Panc1 (cell line): ENCODE measurements around the gene TBC1D22A. TPM values are rescaled to one million over a fixed set of nuclear protein-coding genes. Genes with fewer than 3 reads are reported as not detected.

Source experiments
- ATAC-seq: fragments of 200-7000 bp; cut with Tn5 transposase; 2 replicates; pipeline ENCODE4 v1.9.1; 2020; ENCODE audit warnings: mild to moderate bottlenecking, moderate library complexity
- BruUV-seq: library from RNA; stranded (reverse); fragments of 400-500 nt; replicated peaks from 2 replicates; lab custom pipeline; 2021; lab: Mats Ljungman, UMichigan
- CTCF ChIA-PET: fragments of 300-600 bp; sonication (Branson Sonifier 250); formaldehyde crosslinking; loops from one replicate; lab custom pipeline; 2022; ENCODE audit warnings: antibody characterized with exemption; lab: Charles Lee
- POLR2A ChIA-PET: fragments of 300-600 bp; sonication (Branson Sonifier 250); formaldehyde crosslinking; loops from one replicate; lab custom pipeline; 2022; ENCODE audit warnings: antibody characterized with exemption; lab: Charles Lee
- DNase-seq: peaks from one replicate; pipeline ENCODE4 v3.0.0-alpha.2; 2010; ENCODE audit warnings: low read depth, low spot score
- H3K27ac ChIP-seq: 2 replicates; pipeline ENCODE4 v1.5.1; 2011; ENCODE audit warnings: mild to moderate bottlenecking, low read length, inconsistent platforms
- H3K27me3 ChIP-seq: fragments of 200-500 bp; sonication (Bioruptor generic); 2 replicates; pipeline ENCODE4 v1.6.0; 2014; ENCODE audit warnings: low read length, inconsistent platforms; ENCODE audit not compliant: control insufficient read depth, insufficient read depth
- H3K36me3 ChIP-seq: fragments of 200-500 bp; sonication (Bioruptor generic); 2 replicates; pipeline ENCODE4 v1.5.1; 2014; ENCODE audit warnings: inconsistent platforms, mild to moderate bottlenecking, low read length, moderate library complexity; ENCODE audit not compliant: control insufficient read depth, insufficient read depth
- H3K4me1 ChIP-seq: 2 replicates; pipeline ENCODE4 v1.5.1; 2011; ENCODE audit warnings: inconsistent platforms, mild to moderate bottlenecking, low read length, moderate library complexity; ENCODE audit not compliant: control insufficient read depth, insufficient read depth
- H3K4me3 ChIP-seq, 2 experiments: 2 replicates each; pipeline ENCODE4 v1.5.1; 2011 to 2012; ENCODE audit warnings: low read depth in 2 of 2, low read length in 2 of 2, mild to moderate bottlenecking in 2 of 2, inconsistent platforms in 1 of 2, moderate library complexity in 1 of 2
- H3K9me3 ChIP-seq: fragments of 200-500 bp; sonication (Bioruptor generic); 2 replicates; pipeline ENCODE4 v1.5.1; 2014; ENCODE audit warnings: low read depth, mild to moderate bottlenecking, inconsistent platforms, low read length, moderate library complexity; ENCODE audit not compliant: control insufficient read depth, insufficient read depth
- POLR2AphosphoS5 ChIP-seq: IDR thresholded peaks from 2 replicates; pipeline ENCODE4 v1.6.1; 2012; ENCODE audit warnings: mild to moderate bottlenecking, low read depth, low read length, moderate library complexity
- SIN3A ChIP-seq: IDR thresholded peaks from 2 replicates; pipeline ENCODE4 v1.6.1; 2012; ENCODE audit warnings: low read depth, mild to moderate bottlenecking, low read length, moderate library complexity, borderline replicate concordance; ENCODE audit not compliant: insufficient read depth
- TCF7L2 ChIP-seq: IDR thresholded peaks from 2 replicates; pipeline ENCODE4 v1.6.1; 2011; ENCODE audit warnings: mild to moderate bottlenecking, low read depth, low read length, inconsistent platforms
- in situ Hi-C: cut with HindIII; loops from 2 replicates; pipeline ENCODE4 v1.10.0; 2016; ENCODE audit warnings: low sequenced_read_pairs, low pct_unique_long_range_greater_than_20kb
- intact Hi-C: fragments of 100-400 bp; cut with micrococcal nuclease; formaldehyde crosslinking; loops from one replicate; pipeline ENCODE4 v1.10.0; 2022; ENCODE audit not compliant: unreplicated experiment
- total RNA-seq: library from RNA; stranded (reverse); gene quantifications from one replicate; pipeline ENCODE4 v1.2.1, GENCODE V29; 2021; ENCODE audit not compliant: unreplicated experiment
- TF ChIP-seq, protein P1 (sequence below), 2 experiments: IDR thresholded peaks; 2 replicates each; pipeline ENCODE4 v1.6.1; 2011 to 2012; ENCODE audit warnings: low read depth in 2 of 2, control low read depth in 1 of 2, low read length in 1 of 2, mild to moderate bottlenecking in 1 of 2, moderate library complexity in 1 of 2; ENCODE audit not compliant: insufficient read depth in 1 of 2
- TF ChIP-seq, protein P2 (sequence below): fragments of 450-650 bp; IDR thresholded peaks from 2 replicates; pipeline ENCODE4 v1.5.1; 2017; ENCODE audit warnings: mild to moderate bottlenecking

The TBC1D22A gene
- total RNA-seq, 1 experiment from 2014 or later: 28.7 TPM

DNA sequence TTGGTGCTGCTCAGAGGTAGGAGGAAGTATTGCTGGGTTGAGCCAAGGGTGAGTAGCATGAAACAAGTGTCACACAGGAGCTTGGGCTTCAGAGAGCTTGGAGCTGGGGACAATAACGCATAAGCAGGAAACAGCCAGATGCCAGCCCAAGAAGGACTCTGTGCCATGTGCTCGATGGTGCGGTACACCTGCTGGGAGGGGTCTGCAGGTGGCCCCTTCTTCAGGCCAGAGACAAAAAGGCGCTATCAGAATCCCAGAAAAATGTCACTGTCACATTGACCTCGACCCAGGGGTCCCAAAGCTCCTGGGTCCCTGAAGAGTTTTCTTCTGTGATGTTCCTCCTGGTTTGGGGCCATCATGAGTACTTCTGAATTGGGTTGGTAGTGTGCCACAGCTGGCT, 244.4 kb downstream of the TBC1D22A start:
- no peak for DNase-seq
- TF ChIP-seq, protein P1, sequence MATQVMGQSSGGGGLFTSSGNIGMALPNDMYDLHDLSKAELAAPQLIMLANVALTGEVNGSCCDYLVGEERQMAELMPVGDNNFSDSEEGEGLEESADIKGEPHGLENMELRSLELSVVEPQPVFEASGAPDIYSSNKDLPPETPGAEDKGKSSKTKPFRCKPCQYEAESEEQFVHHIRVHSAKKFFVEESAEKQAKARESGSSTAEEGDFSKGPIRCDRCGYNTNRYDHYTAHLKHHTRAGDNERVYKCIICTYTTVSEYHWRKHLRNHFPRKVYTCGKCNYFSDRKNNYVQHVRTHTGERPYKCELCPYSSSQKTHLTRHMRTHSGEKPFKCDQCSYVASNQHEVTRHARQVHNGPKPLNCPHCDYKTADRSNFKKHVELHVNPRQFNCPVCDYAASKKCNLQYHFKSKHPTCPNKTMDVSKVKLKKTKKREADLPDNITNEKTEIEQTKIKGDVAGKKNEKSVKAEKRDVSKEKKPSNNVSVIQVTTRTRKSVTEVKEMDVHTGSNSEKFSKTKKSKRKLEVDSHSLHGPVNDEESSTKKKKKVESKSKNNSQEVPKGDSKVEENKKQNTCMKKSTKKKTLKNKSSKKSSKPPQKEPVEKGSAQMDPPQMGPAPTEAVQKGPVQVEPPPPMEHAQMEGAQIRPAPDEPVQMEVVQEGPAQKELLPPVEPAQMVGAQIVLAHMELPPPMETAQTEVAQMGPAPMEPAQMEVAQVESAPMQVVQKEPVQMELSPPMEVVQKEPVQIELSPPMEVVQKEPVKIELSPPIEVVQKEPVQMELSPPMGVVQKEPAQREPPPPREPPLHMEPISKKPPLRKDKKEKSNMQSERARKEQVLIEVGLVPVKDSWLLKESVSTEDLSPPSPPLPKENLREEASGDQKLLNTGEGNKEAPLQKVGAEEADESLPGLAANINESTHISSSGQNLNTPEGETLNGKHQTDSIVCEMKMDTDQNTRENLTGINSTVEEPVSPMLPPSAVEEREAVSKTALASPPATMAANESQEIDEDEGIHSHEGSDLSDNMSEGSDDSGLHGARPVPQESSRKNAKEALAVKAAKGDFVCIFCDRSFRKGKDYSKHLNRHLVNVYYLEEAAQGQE (IDR thresholded peaks at IDR 0.05; ENCODE audit: insufficient read depth in 1 of 2, low read depth in 2 of 2, low read length in 1 of 2): no peak
- no peak for TF ChIP-seq POLR2AphosphoS5
- TF ChIP-seq, protein P2, sequence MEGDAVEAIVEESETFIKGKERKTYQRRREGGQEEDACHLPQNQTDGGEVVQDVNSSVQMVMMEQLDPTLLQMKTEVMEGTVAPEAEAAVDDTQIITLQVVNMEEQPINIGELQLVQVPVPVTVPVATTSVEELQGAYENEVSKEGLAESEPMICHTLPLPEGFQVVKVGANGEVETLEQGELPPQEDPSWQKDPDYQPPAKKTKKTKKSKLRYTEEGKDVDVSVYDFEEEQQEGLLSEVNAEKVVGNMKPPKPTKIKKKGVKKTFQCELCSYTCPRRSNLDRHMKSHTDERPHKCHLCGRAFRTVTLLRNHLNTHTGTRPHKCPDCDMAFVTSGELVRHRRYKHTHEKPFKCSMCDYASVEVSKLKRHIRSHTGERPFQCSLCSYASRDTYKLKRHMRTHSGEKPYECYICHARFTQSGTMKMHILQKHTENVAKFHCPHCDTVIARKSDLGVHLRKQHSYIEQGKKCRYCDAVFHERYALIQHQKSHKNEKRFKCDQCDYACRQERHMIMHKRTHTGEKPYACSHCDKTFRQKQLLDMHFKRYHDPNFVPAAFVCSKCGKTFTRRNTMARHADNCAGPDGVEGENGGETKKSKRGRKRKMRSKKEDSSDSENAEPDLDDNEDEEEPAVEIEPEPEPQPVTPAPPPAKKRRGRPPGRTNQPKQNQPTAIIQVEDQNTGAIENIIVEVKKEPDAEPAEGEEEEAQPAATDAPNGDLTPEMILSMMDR: no peak
- no peak for TF ChIP-seq TCF7L2
- TF ChIP-seq SIN3A: no peak
- no peaks in the 10 kb centered on the region for H3K27me3 ChIP-seq
- no peaks in the 10 kb centered on the region for H3K9me3 ChIP-seq
- H3K27ac ChIP-seq: no peak overlapping the region
- intact Hi-C loops: no loop called here
- H3K36me3 ChIP-seq: no peaks in the 10 kb centered on the region
- H3K4me3 ChIP-seq: no peak overlapping the region
- H3K4me1 ChIP-seq: no peaks in the 10 kb centered on the region
- ChIA-PET POLR2A (no interaction called here), CTCF (interaction anchor here (0.6 kb wide), 1 partner anchor 250 kb away, joined by 4 read pairs; no protein-coding TSS in a partner anchor)
- no peak for ATAC-seq
- no TSS peak for BruUV-seq
- in situ Hi-C loops: no loop called here

DNA sequence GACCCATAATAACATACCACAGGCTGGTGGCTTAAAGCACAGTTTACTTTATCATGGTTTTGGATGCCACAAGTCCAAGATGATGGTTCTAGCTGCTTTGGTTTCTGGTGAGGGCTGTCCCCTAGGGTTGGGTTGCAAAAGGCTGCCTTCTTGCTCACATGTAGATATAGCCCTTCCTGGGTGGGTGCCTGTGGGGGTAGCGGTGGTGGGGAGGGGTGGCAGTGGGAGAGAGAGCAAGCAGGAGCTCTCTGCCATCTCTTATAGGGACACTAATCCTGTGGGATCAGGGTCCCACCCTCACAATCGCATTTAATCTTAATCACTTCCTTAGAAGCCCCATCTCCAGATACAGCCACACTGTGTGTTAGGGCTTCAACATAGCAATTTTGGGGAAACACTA, 245.0 kb downstream of the TBC1D22A start:
- ChIA-PET CTCF (interaction anchor here (0.6 kb wide), 1 partner anchor 251 kb away, joined by 4 read pairs; no protein-coding TSS in a partner anchor), POLR2A (interaction anchor here (0.6 kb wide), 1 partner anchor 1674 kb away, joined by 6 read pairs; no protein-coding TSS in a partner anchor)
- no peaks in the 10 kb centered on the region for H3K9me3 ChIP-seq
- TF ChIP-seq SIN3A (no peak), POLR2AphosphoS5 (no peak), TCF7L2 (no peak)
- TF ChIP-seq, protein P2: no peak
- TF ChIP-seq, protein P1 (IDR thresholded peaks at IDR 0.05; ENCODE audit: insufficient read depth in 1 of 2, low read depth in 2 of 2, low read length in 1 of 2): no peak
- no TSS peak for BruUV-seq
- DNase-seq: no peak
- in situ Hi-C loops (no loop called here), intact Hi-C loops (no loop called here)
- H3K4me3 ChIP-seq: no peak overlapping the region
- no peak overlapping the region for H3K27ac ChIP-seq
- no peaks in the 10 kb centered on the region for H3K4me1 ChIP-seq
- H3K36me3 ChIP-seq: no peaks in the 10 kb centered on the region
- ATAC-seq: no peak
- no peaks in the 10 kb centered on the region for H3K27me3 ChIP-seq
